Smooth muscle cell (in vitro differentiated cells): ENCODE measurements around the gene EEF2KMT. TPM values are rescaled to one million over a fixed set of nuclear protein-coding genes. Genes with fewer than 3 reads are reported as not detected.

Source experiments
- DNase-seq: peaks from one replicate; lab custom pipeline; 2025; ENCODE audit not compliant: unreplicated experiment; lab: John Stamatoyannopoulos, UW
- H2AFZ ChIP-seq: fragments of 200-600 bp; sonication (generic); 2 replicates; pipeline ENCODE4 v1.6.0; 2016; ENCODE audit warnings: antibody characterized with exemption, low read depth, mild to moderate bottlenecking
- H3F3A ChIP-seq: fragments of 200-600 bp; sonication (generic); 2 replicates; pipeline ENCODE4 v1.6.0; 2017; ENCODE audit warnings: antibody characterized with exemption, low read depth
- H3K27ac ChIP-seq: fragments of 200-600 bp; sonication (generic); 2 replicates; pipeline ENCODE4 v1.5.1; 2016; ENCODE audit warnings: low read depth, mild to moderate bottlenecking
- H3K27me3 ChIP-seq: fragments of 200-600 bp; sonication (generic); 2 replicates; pipeline ENCODE4 v1.6.1; 2016; ENCODE audit warnings: low read depth, mild to moderate bottlenecking
- H3K36me3 ChIP-seq: fragments of 200-600 bp; sonication (generic); 2 replicates; pipeline ENCODE4 v1.5.1; 2016; ENCODE audit warnings: low read depth
- H3K4me1 ChIP-seq: fragments of 200-600 bp; sonication (generic); 2 replicates; pipeline ENCODE4 v1.5.1; 2016; ENCODE audit warnings: low read depth
- H3K4me2 ChIP-seq: fragments of 200-600 bp; sonication (generic); 2 replicates; pipeline ENCODE4 v1.6.0; 2016; ENCODE audit warnings: mild to moderate bottlenecking
- H3K4me3 ChIP-seq: fragments of 200-600 bp; sonication (generic); 2 replicates; pipeline ENCODE4 v1.5.1; 2016; ENCODE audit warnings: mild to moderate bottlenecking
- H3K79me2 ChIP-seq: fragments of 200-600 bp; sonication (generic); 2 replicates; pipeline ENCODE4 v1.6.0; 2016; ENCODE audit warnings: low read depth, mild to moderate bottlenecking
- H3K9ac ChIP-seq: fragments of 200-600 bp; sonication (generic); 2 replicates; pipeline ENCODE4 v1.6.0; 2016; ENCODE audit warnings: low read depth
- H3K9me3 ChIP-seq: fragments of 200-600 bp; sonication (generic); replicated peaks from 2 replicates; pipeline ENCODE4 v1.5.1; 2016; ENCODE audit warnings: low read depth
- H4K20me1 ChIP-seq: fragments of 200-600 bp; sonication (generic); 2 replicates; pipeline ENCODE4 v1.6.0; 2016; ENCODE audit warnings: low read depth
- CTCF ChIP-seq: fragments of 200-600 bp; sonication (generic); IDR thresholded peaks from 2 replicates; pipeline ENCODE4 v1.5.1; 2017; ENCODE audit warnings: borderline replicate concordance, mild to moderate bottlenecking, antibody characterized with exemption; ENCODE audit not compliant: insufficient read depth, poor library complexity, severe bottlenecking
- WGBS: methylation state at CpG from one replicate; pipeline ENCODE4 v1.1.7; 2016; ENCODE audit warnings: low lambda C conversion rate; 5-methylcytosine and 5-hydroxymethylcytosine counted together
- polyA plus RNA-seq: library from polyadenylated mRNA; unstranded; fragments of >200 nt; fragmentation: Nextera tagmentation; extraction: Ambion mirVana; gene quantifications from 2 replicates; pipeline ENCODE4 v1.2.1, GENCODE V29; 2016
- total RNA-seq: library from RNA; depleted of rRNA; stranded (reverse); fragments of >200 nt; gene quantifications from 2 replicates; pipeline ENCODE4 v1.2.3, GENCODE V29; 2014

The EEF2KMT gene
- total and polyA plus RNA-seq, 2 experiments from 2014 or later = 6.2 to 9.9 TPM

GRCh38 chr16:5071341-5071680, 26.3 kb downstream of the EEF2KMT start:
- Histone ChIP-seq H3K27me3 (no peaks in the 10 kb centered on the region), H3F3A (peaks cover 4% of the 10 kb centered on the region), H3K27ac (peak overlapping the region; percentile 54), H2AFZ (peak overlapping the region; percentile 96), H3K79me2 (peaks cover 4% of the 10 kb centered on the region), H3K36me3 (no peaks in the 10 kb centered on the region), H3K4me1 (peaks cover 3% of the 10 kb centered on the region), H3K4me3 (peak overlapping the region; percentile 72), H3K9ac (peak overlapping the region; percentile 83), H3K9me3 (no peaks in the 10 kb centered on the region), H4K20me1 (peaks cover 8% of the 10 kb centered on the region), H3K4me2 (peak overlapping the region; percentile 92)
- 74% methylated on average over 7 of the region's 7 CpGs for WGBS
- no peak for DNase-seq
- no peak for TF ChIP-seq CTCF

GRCh38 chr16:5070431-5071186, 27.0 kb downstream of the EEF2KMT start:
- H3F3A ChIP-seq = peaks cover 4% of the 10 kb centered on the region
- TF ChIP-seq CTCF = no peak
- no peak overlapping the region for H3K4me3 ChIP-seq
- H3K27ac ChIP-seq = no peak overlapping the region
- H2AFZ ChIP-seq = peak overlapping the region; percentile 96
- no peak overlapping the region for H3K9ac ChIP-seq
- 81% methylated on average over 15 of the region's 15 CpGs for WGBS
- no peaks in the 10 kb centered on the region for H3K36me3 ChIP-seq
- no peaks in the 10 kb centered on the region for H3K9me3 ChIP-seq
- peaks cover 4% of the 10 kb centered on the region for H3K79me2 ChIP-seq
- no peak overlapping the region for H3K4me2 ChIP-seq
- no peaks in the 10 kb centered on the region for H3K27me3 ChIP-seq
- no peak for DNase-seq
- peaks cover 8% of the 10 kb centered on the region for H4K20me1 ChIP-seq
- H3K4me1 ChIP-seq = peaks cover 3% of the 10 kb centered on the region

- Histone ChIP-seq H2AFZ (no peak overlapping the region), H3K27me3 (no peaks in the 10 kb centered on the region)
- 92% methylated on average over 9 of the region's 9 CpGs for WGBS
These were observed 27.7 kb downstream of the EEF2KMT start for GRCh38 chr16:5069854-5070253.

More at GRCh38 chr16:5069854-5070253, 27.7 kb downstream of the EEF2KMT start:
- Histone ChIP-seq H3K4me2 (no peak overlapping the region), H3F3A (peaks cover 4% of the 10 kb centered on the region), H4K20me1 (peaks cover 5% of the 10 kb centered on the region), H3K9me3 (no peaks in the 10 kb centered on the region), H3K4me3 (no peak overlapping the region), H3K36me3 (no peaks in the 10 kb centered on the region), H3K4me1 (peaks cover 3% of the 10 kb centered on the region), H3K9ac (no peak overlapping the region), H3K27ac (no peak overlapping the region), H3K79me2 (no peaks in the 10 kb centered on the region)
- no peak for DNase-seq
- no peak for TF ChIP-seq CTCF
